HG02943 (cell line): ENCODE data around the gene NEMP2.

Experiments
- ATAC-seq: cut with Tn5 transposase; IDR thresholded peaks from one replicate; pipeline ENCODE4 v1.9.1; 2021; ENCODE audit warnings: mild to moderate bottlenecking, low read depth, moderate library complexity; ENCODE audit not compliant: unreplicated experiment

The NEMP2 gene

GRCh38 chr2:190561094-190561493, 26.6 kb upstream of the NEMP2 start:
- ATAC-seq, result no peak

GRCh38 chr2:190554357-190555006, 20.0 kb upstream of the NEMP2 start:
- no peak for ATAC-seq

- ATAC-seq, result no peak
These were observed 18.7 kb upstream of the NEMP2 start for GRCh38 chr2:190553254-190553653.

- no peak for ATAC-seq
These were observed 17.4 kb upstream of the NEMP2 start for GRCh38 chr2:190551928-190552327.

- ATAC-seq, result no peak
These were observed 15.6 kb upstream of the NEMP2 start for GRCh38 chr2:190550137-190550536.

- no peak for ATAC-seq
These were observed 13.4 kb upstream of the NEMP2 start for GRCh38 chr2:190547886-190548285.

GRCh38 chr2:190546734-190547133, 12.2 kb upstream of the NEMP2 start:
- ATAC-seq, result no peak

- no peak for ATAC-seq
These were observed 11.2 kb upstream of the NEMP2 start for GRCh38 chr2:190545555-190546385.

- ATAC-seq, result no peak
These were observed 10.6 kb upstream of the NEMP2 start for GRCh38 chr2:190545093-190545492.

GRCh38 chr2:190540048-190540447, 5.5 kb upstream of the NEMP2 start:
- ATAC-seq, result no peak

GRCh38 chr2:190538201-190538600, 3.7 kb upstream of the NEMP2 start:
- ATAC-seq, result no peak

- ATAC-seq, result no peak
These were observed 3.2 kb upstream of the NEMP2 start for GRCh38 chr2:190537765-190538164.

- ATAC-seq, result no peak
These were observed 1.1 kb upstream of the NEMP2 start for GRCh38 chr2:190535586-190535985.

- ATAC-seq, result no peak
These were observed 558 bp upstream of the NEMP2 start for GRCh38 chr2:190535121-190535439.

GRCh38 chr2:190533968-190534309, 583 bp downstream of the NEMP2 start:
- peak; percentile 32 for ATAC-seq

GRCh38 chr2:190533175-190533967, 1.2 kb downstream of the NEMP2 start:
- ATAC-seq, result no peak

- no peak for ATAC-seq
These were observed 1.9 kb downstream of the NEMP2 start for GRCh38 chr2:190532581-190532980.

GRCh38 chr2:190530248-190530900, 4.1 kb downstream of the NEMP2 start:
- no peak for ATAC-seq

GRCh38 chr2:190529486-190530247, 4.9 kb downstream of the NEMP2 start:
- ATAC-seq, result no peak

- ATAC-seq, result no peak
These were observed 6.0 kb downstream of the NEMP2 start for GRCh38 chr2:190528521-190529001.
